HG03521 (cell line): ENCODE results near the gene ZNF205.
"Not testable (repeated sequence)": the region's sequence is repeated elsewhere in the genome, so short reads cannot be mapped to it uniquely, and the experiment has no call there.

Experiments
- ATAC-seq: cut with Tn5 transposase; IDR thresholded peaks from one replicate; pipeline ENCODE4 v1.9.1; 2021; ENCODE audit warnings: mild to moderate bottlenecking, moderate library complexity; ENCODE audit not compliant: unreplicated experiment

Gene ZNF205

GRCh38 chr16:3112058-3112880 lies at the start of gene ZNF205:
ZNF205 (plus strand) TSS chr16:3112586; CDS start chr16:3113431, 845 bp downstream.
- no peak for ATAC-seq

GRCh38 chr16:3063625-3064386 lies 48.6 kb upstream of the ZNF205 start:
- ATAC-seq: no peak

- no peak for ATAC-seq
These were observed 47.2 kb upstream of the ZNF205 start, which contains the start of gene IL32 for GRCh38 chr16:3065069-3065741. IL32 (plus strand) TSS chr16:3065640; CDS start chr16:3065812, 172 bp downstream.

- ATAC-seq: no peak
These were observed 46.5 kb upstream of the ZNF205 start for GRCh38 chr16:3065742-3066439.

GRCh38 chr16:3066440-3066748 lies 46.0 kb upstream of the ZNF205 start:
- no peak for ATAC-seq

GRCh38 chr16:3068487-3068886 lies 43.9 kb upstream of the ZNF205 start:
- no peak for ATAC-seq

- not testable (repeated sequence) for ATAC-seq
These were observed 43.2 kb upstream of the ZNF205 start for GRCh38 chr16:3069146-3069545.

GRCh38 chr16:3070608-3071111 lies 41.7 kb upstream of the ZNF205 start:
- no peak for ATAC-seq

- ATAC-seq: no peak
These were observed 40.7 kb upstream of the ZNF205 start for GRCh38 chr16:3071655-3072054.

- not testable (repeated sequence) for ATAC-seq
These were observed 40.2 kb upstream of the ZNF205 start for GRCh38 chr16:3072148-3072547.

GRCh38 chr16:3072576-3073263 lies 39.7 kb upstream of the ZNF205 start:
- ATAC-seq: not testable (repeated sequence)

GRCh38 chr16:3073448-3073847 lies 38.9 kb upstream of the ZNF205 start:
- ATAC-seq: no peak

- peak; percentile 62 for ATAC-seq
These were observed 37.4 kb upstream of the ZNF205 start for GRCh38 chr16:3074860-3075522.

- no peak for ATAC-seq
These were observed 36.9 kb upstream of the ZNF205 start for GRCh38 chr16:3075523-3075915.

GRCh38 chr16:3075946-3076345 lies 36.4 kb upstream of the ZNF205 start:
- not testable (repeated sequence) for ATAC-seq

- no peak for ATAC-seq
These were observed 35.8 kb upstream of the ZNF205 start for GRCh38 chr16:3076577-3076976.

- no peak for ATAC-seq
These were observed 32.4 kb upstream of the ZNF205 start for GRCh38 chr16:3080024-3080423.

GRCh38 chr16:3081957-3082356 lies 30.4 kb upstream of the ZNF205 start:
- ATAC-seq: not testable (repeated sequence)

- ATAC-seq: not testable (repeated sequence)
These were observed 29.0 kb upstream of the ZNF205 start for GRCh38 chr16:3083408-3083807.

GRCh38 chr16:3084491-3084890 lies 27.9 kb upstream of the ZNF205 start:
- ATAC-seq: no peak
